ENCODE measurements around the gene OR7G2. TPM values are rescaled to one million over a fixed set of nuclear protein-coding genes. Genes with fewer than 3 reads are reported as not detected.
A peak's percentile ranks its signal among the peaks of the same experiment; 100 is the strongest.
"Not testable (repeated sequence)": the region's sequence is repeated elsewhere in the genome, so short reads cannot be mapped to it uniquely, and the experiment has no call there.

The OR7G2 gene
- polyA plus RNA-seq, 2 of the 4 experiments (the other 2 are of a cell fraction) = not detected

- CTCF ChIA-PET = interaction anchor here (0.7 kb wide), 1 partner anchor 1043 kb away, joined by 3 read pairs; no protein-coding TSS in a partner anchor
- H3K4me3 ChIP-seq = no peak overlapping the region
Observed at GRCh38 chr19:9054765-9055164, 52.5 kb downstream of the OR7G2 start.

GRCh38 chr19:9054207-9054606 is 53.1 kb downstream of the OR7G2 start:
- no peak for DNase-seq (ENCODE audit: low read depth in 1 of 2, low spot score in 1 of 2)
- Histone ChIP-seq H3K9me3 (no peaks in the 10 kb centered on the region), H3K4me1 (peaks cover 24% of the 10 kb centered on the region), H3K27ac (peak overlapping the region; percentile 75 to 92; a peak in 5 of 6 replicates), H3K4me3 (no peak overlapping the region), H3K4me2 (peak overlapping the region; percentile 84)
- no peak for TF ChIP-seq CBX8 (IDR thresholded peaks at IDR 0.05)
- no peak for TF ChIP-seq HOXB13 (CRISPR knock-in tag; IDR thresholded peaks at IDR 0.05; ENCODE audit: low read depth)
- no peak for TF ChIP-seq TP53 (CRISPR knock-in tag; IDR thresholded peaks at IDR 0.05)
- no peak for TF ChIP-seq PBX3 (IDR thresholded peaks at IDR 0.05)
- TF ChIP-seq RAD21 (conservative IDR thresholded peaks at IDR 0.05 in 1 of 2, IDR thresholded peaks at IDR 0.05 in 1 of 2) = no peak
- TF ChIP-seq NR3C1 (IDR thresholded peaks at IDR 0.05) = no peak
- TF ChIP-seq POLR2A (IDR thresholded peaks at IDR 0.05; ENCODE audit: low read length) = no peak
- no peak for TF ChIP-seq JUNB (IDR thresholded peaks at IDR 0.05)
- TF ChIP-seq JUN (IDR thresholded peaks at IDR 0.05) = no peak
- no peak for TF ChIP-seq MYC (IDR thresholded peaks at IDR 0.05; ENCODE audit: borderline replicate concordance, low read length)
- no peak for TF ChIP-seq HDAC2 (IDR thresholded peaks at IDR 0.05)
- no peak for TF ChIP-seq HEYL (CRISPR knock-in tag; IDR thresholded peaks at IDR 0.05)
- no peak for TF ChIP-seq HOXB5 (CRISPR knock-in tag; IDR thresholded peaks at IDR 0.05)
- no peak for TF ChIP-seq MAX (IDR thresholded peaks at IDR 0.05)
- no peak for TF ChIP-seq EHF (CRISPR knock-in tag; IDR thresholded peaks at IDR 0.05)
- no peak for TF ChIP-seq SREBF2 (IDR thresholded peaks at IDR 0.05)
- TF ChIP-seq RNF2 (IDR thresholded peaks at IDR 0.05; ENCODE audit: borderline replicate concordance, low read depth) = no peak
- TF ChIP-seq EP300 (IDR thresholded peaks at IDR 0.05) = no peak
- no peak for TF ChIP-seq FOXS1 (CRISPR knock-in tag; IDR thresholded peaks at IDR 0.05)
- TF ChIP-seq HMGXB4 (CRISPR knock-in tag; IDR thresholded peaks at IDR 0.05; ENCODE audit: borderline replicate concordance) = no peak
- ChIA-PET CTCF (no interaction called here), POLR2A (no interaction called here)
- 94% methylated on average over 8 of the region's 8 CpGs for WGBS (ENCODE audit: missing lambda C conversion rate)
- no peak for ATAC-seq
- no peak for FAIRE-seq

More at GRCh38 chr19:9054765-9055164, 52.5 kb downstream of the OR7G2 start:
- Histone ChIP-seq H3K27ac (peak overlapping the region; percentile 75 to 92), H3K4me2 (peak overlapping the region; percentile 84), H3K4me1 (peaks cover 24% of the 10 kb centered on the region), H3K9me3 (no peaks in the 10 kb centered on the region)
- DNase-seq (ENCODE audit: low read depth in 1 of 2, low spot score in 1 of 2) (peak; percentile 31 to 70), ATAC-seq (peak; percentile 64 to 71), FAIRE-seq (no peak)
- POLR2A ChIA-PET = no interaction called here
- 3% methylated on average over 5 of the region's 8 CpGs for WGBS (ENCODE audit: missing lambda C conversion rate)
- TF ChIP-seq TFCP2L1 (CRISPR knock-in tag; IDR thresholded peaks at IDR 0.05) (no peak), CHD2 (IDR thresholded peaks at IDR 0.05; ENCODE audit: low read length, partially characterized antibody) (no peak), USF2 (IDR thresholded peaks at IDR 0.05) (no peak)

- peak; percentile 21 for TF ChIP-seq MAFK (IDR thresholded peaks at IDR 0.05; ENCODE audit: partially characterized antibody)
- DNase-seq (ENCODE audit: low read depth in 1 of 2, low spot score in 1 of 2); H3K4me2 ChIP-seq; ATAC-seq; H3K4me3 ChIP-seq; FAIRE-seq; CTCF ChIA-PET; H3K9me3 ChIP-seq: not testable (repeated sequence)
- POLR2A ChIA-PET = interaction anchor here (0.8 kb wide), 1 partner anchor 222 kb away, joined by 3 read pairs; the partner anchor contains the start of genes MBD3L1 and ZNF558
- peak overlapping the region in 1 of 2 experiments; percentile 92; a peak in 3 of 6 replicates for H3K27ac ChIP-seq
- H3K4me1 ChIP-seq = peaks cover 20% of the 10 kb centered on the region
- WGBS (ENCODE audit: missing lambda C conversion rate) = 98% methylated on average over 6 of the region's 6 CpGs
Observed at GRCh38 chr19:9053674-9054073, 53.6 kb downstream of the OR7G2 start.
